HepG2 (cell line): Measurements from ENCODE around the gene IPO13. TPM values are rescaled to one million over a fixed set of nuclear protein-coding genes. Genes with fewer than 3 reads are reported as not detected.
A peak's percentile ranks its signal among the peaks of the same experiment; 100 is the strongest.

ENCODE experiments used
- CEBPB ChIP-seq: IDR thresholded peaks from 2 replicates; pipeline ENCODE4 v1.6.1; 2011; ENCODE audit warnings: low read depth, low read length, improper control_type of control experiment, borderline replicate concordance
- CHCHD3 ChIP-seq: sonication (generic); formaldehyde crosslinking; IDR thresholded peaks from 2 replicates; pipeline ENCODE4 v1.8.0; 2022; ENCODE audit warnings: mild to moderate bottlenecking, missing genetic modification reagents, moderate library complexity
- ETV5 ChIP-seq: IDR thresholded peaks from 2 replicates; pipeline ENCODE4 v1.6.1; 2018; ENCODE audit warnings: missing biosample characterization, missing genetic modification reagents, inconsistent platforms, borderline replicate concordance
- HNF4G ChIP-seq, 2 experiments: sonication (generic) in 1 of 2; formaldehyde crosslinking in 1 of 2; IDR thresholded peaks; 2 replicates each; pipeline versions ENCODE4 v1.4.0 to v1.6.1; 2011 to 2020; ENCODE audit warnings: borderline replicate concordance in 2 of 2, low read depth in 2 of 2, mild to moderate bottlenecking in 2 of 2, low read length in 1 of 2, missing genetic modification reagents in 1 of 2, moderate library complexity in 1 of 2
- NCOA2 ChIP-seq: sonication (generic); formaldehyde crosslinking; IDR thresholded peaks from 2 replicates; pipeline ENCODE4 v1.8.0; 2022; ENCODE audit warnings: inconsistent platforms
- NPAS2 ChIP-seq: sonication (generic); formaldehyde crosslinking; IDR thresholded peaks from 2 replicates; pipeline ENCODE4 v1.8.0; 2022; ENCODE audit warnings: mild to moderate bottlenecking, missing genetic modification reagents, borderline replicate concordance
- POLR2AphosphoS2 ChIP-seq: IDR thresholded peaks from 2 replicates; pipeline ENCODE4 v1.6.1; 2011; ENCODE audit warnings: low read depth, low read length, improper control_type of control experiment
- PTBP1 ChIP-seq: fragments of 200-400 bp; formaldehyde crosslinking; IDR thresholded peaks from 2 replicates; pipeline ENCODE4 v1.6.1; 2018; ENCODE audit warnings: low read length, low read depth; ENCODE audit not compliant: poor library complexity, severe bottlenecking
- SOX6 ChIP-seq, 2 experiments: fragments of 450-650 bp in 1 of 2; sonication (generic) in 1 of 2; formaldehyde crosslinking in 1 of 2; IDR thresholded peaks; 2 replicates each; pipeline versions ENCODE4 v1.4.0 to v1.6.1; 2017 to 2020; ENCODE audit warnings: antibody characterized with exemption in 1 of 2, mild to moderate bottlenecking in 1 of 2, missing genetic modification reagents in 1 of 2
- SP2 ChIP-seq: sonication (generic); formaldehyde crosslinking; IDR thresholded peaks from 2 replicates; pipeline ENCODE4 v1.5.1; 2020; ENCODE audit warnings: mild to moderate bottlenecking, missing genetic modification reagents
- ZFYVE20 ChIP-seq: sonication (generic); formaldehyde crosslinking; IDR thresholded peaks from 2 replicates; pipeline ENCODE4 v1.8.0; 2023; ENCODE audit warnings: low read depth, mild to moderate bottlenecking, moderate library complexity, missing genetic modification reagents, borderline replicate concordance
- ZGPAT ChIP-seq: IDR thresholded peaks from 2 replicates; pipeline ENCODE4 v1.6.1; 2016; ENCODE audit warnings: mild to moderate bottlenecking
- ZNF101 ChIP-seq: sonication (generic); formaldehyde crosslinking; IDR thresholded peaks from 2 replicates; pipeline ENCODE4 v1.4.0; 2020; ENCODE audit warnings: mild to moderate bottlenecking, low read depth, missing genetic modification reagents, borderline replicate concordance
- ZNF12 ChIP-seq: sonication (generic); formaldehyde crosslinking; IDR thresholded peaks from 2 replicates; pipeline ENCODE4 v1.5.0; 2020; ENCODE audit warnings: missing genetic modification reagents
- ZNF318 ChIP-seq: sonication (generic); formaldehyde crosslinking; IDR thresholded peaks from 2 replicates; pipeline ENCODE4 v1.4.0; 2020; ENCODE audit warnings: mild to moderate bottlenecking, missing genetic modification reagents
- ZNF44 ChIP-seq: sonication (generic); formaldehyde crosslinking; IDR thresholded peaks from 2 replicates; pipeline ENCODE4 v1.5.1; 2020; ENCODE audit warnings: mild to moderate bottlenecking, missing genetic modification reagents
- ZNF567 ChIP-seq: sonication (generic); formaldehyde crosslinking; IDR thresholded peaks from 2 replicates; pipeline ENCODE4 v1.8.1; 2023; ENCODE audit warnings: mild to moderate bottlenecking, missing genetic modification reagents, borderline replicate concordance
- ZNF749 ChIP-seq: sonication (generic); formaldehyde crosslinking; IDR thresholded peaks from 2 replicates; pipeline ENCODE4 v1.8.0; 2022; ENCODE audit warnings: mild to moderate bottlenecking, missing genetic modification reagents, moderate library complexity, borderline replicate concordance
- ZNF776 ChIP-seq: sonication (generic); formaldehyde crosslinking; IDR thresholded peaks from 2 replicates; pipeline ENCODE4 v1.4.0; 2020; ENCODE audit warnings: mild to moderate bottlenecking, missing genetic modification reagents
- polyA plus RNA-seq, 8 experiments: library from polyadenylated mRNA; depleted of rRNA in 3 of 8; stranded (reverse) in 7 of 8; unstranded in 1 of 8; fragments of >200 nt; fragmentation: Illumina TruSeq in 4 of 8; extraction: Trizol in 4 of 8; gene quantifications; 2 replicates each; pipeline versions ENCODE4 v1.2.1 to v1.2.3, GENCODE V29; 2011 to 2016; ENCODE audit warnings: low read depth in 4 of 8, missing spikeins in 1 of 8, mixed read lengths in 1 of 8; ENCODE audit not compliant: insufficient read depth in 1 of 8
- total RNA-seq, 5 experiments: library from RNA; depleted of rRNA; stranded (reverse); fragments of >200 nt; fragmentation: Illumina TruSeq; extraction: Trizol; gene quantifications; 2 replicates each; pipeline ENCODE4 v1.2.3, GENCODE V29; 2016; ENCODE audit warnings: low read depth in 1 of 5

The IPO13 gene
- total and polyA plus RNA-seq, 2 of the 13 experiments (the other 11 are each of a cell fraction or from before 2014, with no cell fraction given): 12.9 to 15.6 TPM

- TF ChIP-seq SP2 (CRISPR knock-in tag) (peak; percentile 45), ZGPAT (peak; percentile 98), ZNF12 (CRISPR knock-in tag) (0 out of 2 replicates have a peak, but pooled peaks have one; percentile 4), ZFYVE20 (CRISPR knock-in tag) (no peak), PTBP1 (no peak), ZNF749 (CRISPR knock-in tag) (peak; percentile 95; the same call in 1 of the 2 replicates), HNF4G (IDR thresholded peaks at IDR 0.05; ENCODE audit: borderline replicate concordance, low read depth, low read length) (no peak), HNF4G (CRISPR knock-in tag; IDR thresholded peaks at IDR 0.05; ENCODE audit: borderline replicate concordance, low read depth) (no peak), CHCHD3 (CRISPR knock-in tag) (peak; percentile 77), NCOA2 (CRISPR knock-in tag) (peak; percentile 49; the same call in 1 of the 2 replicates), ZNF567 (CRISPR knock-in tag) (peak; percentile 99), POLR2AphosphoS2 (no peak), ZNF776 (peak; percentile 85), CEBPB (no peak), ZNF318 (CRISPR knock-in tag) (peak; percentile 28; the same call in 1 of the 2 replicates), ETV5 (CRISPR knock-in tag) (peak; percentile 88), ZNF44 (CRISPR knock-in tag) (peak; percentile 71; the same call in 1 of the 2 replicates), ZNF101 (CRISPR knock-in tag) (no peak), SOX6 (IDR thresholded peaks at IDR 0.05) (no peak), SOX6 (CRISPR knock-in tag; IDR thresholded peaks at IDR 0.05) (peak; percentile 84), NPAS2 (CRISPR knock-in tag) (no peak)
Observed at GRCh38 chr1:43946236-43947060, at the start of gene IPO13 (continued).
